Ecto neural progenitor cell (in vitro differentiated cells): ENCODE results near the gene MCM8.
"Not testable (repeated sequence)": the region's sequence is repeated elsewhere in the genome, so short reads cannot be mapped to it uniquely, and the experiment has no call there.

Experiments
- DNase-seq: peaks from one replicate; pipeline ENCODE4 v3.0.0-alpha.2; 2018; ENCODE audit warnings: low spot score

MCM8 gene

GRCh38 chr20:6007094-6007528 lies 56.7 kb downstream of the MCM8 start:
- no peak for DNase-seq

GRCh38 chr20:6007529-6008103 lies 57.2 kb downstream of the MCM8 start:
- no peak for DNase-seq

- no peak for DNase-seq
Measured at GRCh38 chr20:6008254-6008653, 57.8 kb downstream of the MCM8 start.

- no peak for DNase-seq
Measured at GRCh38 chr20:6012179-6012578, 61.7 kb downstream of the MCM8 start.

- DNase-seq, result no peak
Measured at GRCh38 chr20:6014017-6014416, 63.6 kb downstream of the MCM8 start.

GRCh38 chr20:6014957-6015356 lies 64.5 kb downstream of the MCM8 start:
- no peak for DNase-seq

GRCh38 chr20:6017467-6017866 lies 67.0 kb downstream of the MCM8 start:
- DNase-seq, result no peak

GRCh38 chr20:6017880-6018279 lies 67.4 kb downstream of the MCM8 start:
- no peak for DNase-seq

GRCh38 chr20:6024768-6025167 lies 74.3 kb downstream of the MCM8 start:
- no peak for DNase-seq

- no peak for DNase-seq
Measured at GRCh38 chr20:6026051-6026450, 75.6 kb downstream of the MCM8 start.

- DNase-seq, result no peak
Measured at GRCh38 chr20:6028818-6029217, 78.4 kb downstream of the MCM8 start.

- no peak for DNase-seq
Measured at GRCh38 chr20:6029538-6029937, 79.1 kb downstream of the MCM8 start.

GRCh38 chr20:6030453-6031080 lies 80.1 kb downstream of the MCM8 start:
- DNase-seq, result no peak

- DNase-seq, result not testable (repeated sequence)
Measured at GRCh38 chr20:6032907-6033306, 82.5 kb downstream of the MCM8 start.

GRCh38 chr20:6034134-6034969 lies 83.9 kb downstream of the MCM8 start:
- no peak for DNase-seq

- no peak for DNase-seq
Measured at GRCh38 chr20:6036213-6036612, 85.8 kb downstream of the MCM8 start.

GRCh38 chr20:6037082-6037481 lies 86.6 kb downstream of the MCM8 start:
- no peak for DNase-seq

GRCh38 chr20:6038256-6038655 lies 87.8 kb downstream of the MCM8 start:
- DNase-seq, result peak; percentile 45

- no peak for DNase-seq
Measured at GRCh38 chr20:6039766-6040165, 89.3 kb downstream of the MCM8 start.

- no peak for DNase-seq
Measured at GRCh38 chr20:6040540-6040939, 90.1 kb downstream of the MCM8 start.

GRCh38 chr20:6040958-6041807 lies 90.7 kb downstream of the MCM8 start:
- no peak for DNase-seq

GRCh38 chr20:6041808-6042265 lies 91.4 kb downstream of the MCM8 start:
- no peak for DNase-seq
